WTC11 (cell line): ENCODE data around the gene MAMDC2. TPM values are rescaled to one million over a fixed set of nuclear protein-coding genes. Genes with fewer than 3 reads are reported as not detected.
A peak's percentile ranks its signal among the peaks of the same experiment; 100 is the strongest.

Experiments used
- ATAC-seq: fragments of 200-7000 bp; cut with Tn5 transposase; 2 replicates; pipeline ENCODE4 v1.10.0; 2021; ENCODE audit warnings: mild to moderate bottlenecking, moderate library complexity
- CTCF ChIA-PET: fragments of 300-600 bp; sonication (Branson Sonifier 250); formaldehyde crosslinking; loops from one replicate; lab custom pipeline; 2021; ENCODE audit warnings: antibody characterized with exemption; lab: Charles Lee
- POLR2A ChIA-PET: fragments of 350-600 bp; sonication (Branson Sonifier 250); formaldehyde crosslinking; loops from one replicate; lab custom pipeline; 2021; ENCODE audit warnings: antibody characterized with exemption; lab: Charles Lee
- DNase-seq: peaks from one replicate; pipeline ENCODE4 v3.0.0; 2021; ENCODE audit warnings: low spot score
- H3K27ac Mint-ChIP-seq: 2 replicates; pipeline ENCODE4 v1.8.0; 2021; ENCODE audit warnings: mixed read lengths
- H3K27me3 Mint-ChIP-seq: 2 replicates; pipeline ENCODE4 v1.8.0; 2021; ENCODE audit warnings: low read depth, mild to moderate bottlenecking, moderate library complexity, mixed read lengths
- H3K36me3 Mint-ChIP-seq: 2 replicates; pipeline ENCODE4 v1.8.0; 2021; ENCODE audit warnings: mixed read lengths
- H3K4me1 Mint-ChIP-seq: 2 replicates; pipeline ENCODE4 v1.8.0; 2022; ENCODE audit warnings: mixed read lengths
- H3K4me3 Mint-ChIP-seq: 2 replicates; pipeline ENCODE4 v1.8.0; 2021; ENCODE audit warnings: mild to moderate bottlenecking, moderate library complexity, mixed read lengths
- H3K9me3 Mint-ChIP-seq: 2 replicates; pipeline ENCODE4 v1.8.0; 2021; ENCODE audit warnings: mixed read lengths
- AFF4 ChIP-seq: sonication (generic); formaldehyde crosslinking; IDR thresholded peaks from 2 replicates; pipeline ENCODE4 v1.8.1; 2023; ENCODE audit warnings: mild to moderate bottlenecking, missing genetic modification reagents, borderline replicate concordance
- CBFB ChIP-seq: sonication (generic); formaldehyde crosslinking; IDR thresholded peaks from 2 replicates; pipeline ENCODE4 v1.8.1; 2022; ENCODE audit warnings: mild to moderate bottlenecking, low read depth, missing genetic modification reagents
- CREB1 ChIP-seq: sonication (generic); formaldehyde crosslinking; IDR thresholded peaks from 2 replicates; pipeline ENCODE4 v1.8.0; 2023; ENCODE audit warnings: mild to moderate bottlenecking, missing genetic modification reagents
- ELF4 ChIP-seq: sonication (generic); formaldehyde crosslinking; IDR thresholded peaks from 2 replicates; pipeline ENCODE4 v1.8.1; 2022; ENCODE audit warnings: low read depth, mild to moderate bottlenecking, moderate library complexity, missing genetic modification reagents
- ESRRA ChIP-seq: sonication (generic); formaldehyde crosslinking; IDR thresholded peaks from 2 replicates; pipeline ENCODE4 v1.8.1; 2022; ENCODE audit warnings: mild to moderate bottlenecking, missing genetic modification reagents, borderline replicate concordance
- FOXP1 ChIP-seq: sonication (generic); formaldehyde crosslinking; IDR thresholded peaks from 2 replicates; pipeline ENCODE4 v1.8.0; 2022; ENCODE audit warnings: missing genetic modification reagents, mild to moderate bottlenecking, moderate library complexity, borderline replicate concordance
- JUN ChIP-seq: sonication (generic); formaldehyde crosslinking; IDR thresholded peaks from 2 replicates; pipeline ENCODE4 v1.8.0; 2023; ENCODE audit warnings: mild to moderate bottlenecking, missing genetic modification reagents
- KAT7 ChIP-seq: sonication (generic); formaldehyde crosslinking; IDR thresholded peaks from 2 replicates; pipeline ENCODE4 v1.8.1; 2023; ENCODE audit warnings: missing genetic modification reagents, mild to moderate bottlenecking, borderline replicate concordance
- MLX ChIP-seq: sonication (generic); formaldehyde crosslinking; IDR thresholded peaks from 2 replicates; pipeline ENCODE4 v1.8.1; 2023; ENCODE audit warnings: mild to moderate bottlenecking, missing genetic modification reagents, moderate library complexity
- OVOL2 ChIP-seq: fragments of 250-450 bp; sonication (Bioruptor Pico); IDR thresholded peaks from 2 replicates; pipeline ENCODE4 v1.9.0; 2021; ENCODE audit warnings: mild to moderate bottlenecking, borderline replicate concordance
- PRRX2 ChIP-seq: fragments of 250-450 bp; sonication (Bioruptor Pico); IDR thresholded peaks from 2 replicates; pipeline ENCODE4 v1.8.0; 2021; ENCODE audit warnings: mild to moderate bottlenecking
- ZNF138 ChIP-seq: sonication (generic); formaldehyde crosslinking; conservative IDR thresholded peaks from 2 replicates; pipeline ENCODE4 v1.8.1; 2022; ENCODE audit warnings: mild to moderate bottlenecking, moderate library complexity, missing genetic modification reagents
- ZNF232 ChIP-seq: sonication (generic); formaldehyde crosslinking; IDR thresholded peaks from 2 replicates; pipeline ENCODE4 v1.8.0; 2022; ENCODE audit warnings: mild to moderate bottlenecking, missing genetic modification reagents
- ZNF263 ChIP-seq: sonication (generic); formaldehyde crosslinking; IDR thresholded peaks from 2 replicates; pipeline ENCODE4 v1.8.1; 2022; ENCODE audit warnings: low read depth, mild to moderate bottlenecking, moderate library complexity, missing genetic modification reagents
- ZNF396 ChIP-seq: fragments of 250-450 bp; sonication (Bioruptor Pico); IDR thresholded peaks from 2 replicates; pipeline ENCODE4 v1.8.0; 2021; ENCODE audit warnings: mild to moderate bottlenecking, moderate library complexity, borderline replicate concordance
- total RNA-seq: library from RNA; stranded (reverse); gene quantifications from 3 replicates; pipeline ENCODE4 v1.2.3, GENCODE V29; 2021
- TF ChIP-seq, protein P1 (sequence below): sonication (generic); formaldehyde crosslinking; IDR thresholded peaks from 2 replicates; pipeline ENCODE4 v1.8.0; 2023; ENCODE audit warnings: missing genetic modification reagents
- TF ChIP-seq, protein P2 (sequence below): fragments of 250-450 bp; sonication (Bioruptor Pico); IDR thresholded peaks from 2 replicates; pipeline ENCODE4 v1.9.0; 2021; ENCODE audit warnings: mild to moderate bottlenecking, borderline replicate concordance
- TF ChIP-seq, protein P3 (sequence below): sonication (generic); formaldehyde crosslinking; IDR thresholded peaks from 2 replicates; pipeline ENCODE4 v1.8.1; 2022; ENCODE audit warnings: low read depth, missing genetic modification reagents, borderline replicate concordance
- TF ChIP-seq, protein P4 (sequence below): sonication (generic); formaldehyde crosslinking; IDR thresholded peaks from 2 replicates; pipeline ENCODE4 v1.8.1; 2023; ENCODE audit warnings: mild to moderate bottlenecking, missing genetic modification reagents

Gene MAMDC2
- total RNA-seq, 1 experiment from 2014 or later = 6.0 TPM

GRCh38 chr9:70160686-70161600 is 117.3 kb downstream of the MAMDC2 start:
- no peak overlapping the region for H3K4me3 Mint-ChIP-seq
- no peak for TF ChIP-seq MLX (CRISPR knock-in tag)
- no peak for TF ChIP-seq FOXP1 (CRISPR knock-in tag)
- TF ChIP-seq JUN (CRISPR knock-in tag) = no peak
- no peak for TF ChIP-seq ZNF263 (CRISPR knock-in tag)
- no peak for TF ChIP-seq ESRRA (CRISPR knock-in tag)
- TF ChIP-seq, protein P1, sequence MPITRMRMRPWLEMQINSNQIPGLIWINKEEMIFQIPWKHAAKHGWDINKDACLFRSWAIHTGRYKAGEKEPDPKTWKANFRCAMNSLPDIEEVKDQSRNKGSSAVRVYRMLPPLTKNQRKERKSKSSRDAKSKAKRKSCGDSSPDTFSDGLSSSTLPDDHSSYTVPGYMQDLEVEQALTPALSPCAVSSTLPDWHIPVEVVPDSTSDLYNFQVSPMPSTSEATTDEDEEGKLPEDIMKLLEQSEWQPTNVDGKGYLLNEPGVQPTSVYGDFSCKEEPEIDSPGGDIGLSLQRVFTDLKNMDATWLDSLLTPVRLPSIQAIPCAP (CRISPR knock-in tag) = no peak
- TF ChIP-seq KAT7 = no peak
- TF ChIP-seq ZNF138 (CRISPR knock-in tag) = no peak
- TF ChIP-seq, protein P2, sequence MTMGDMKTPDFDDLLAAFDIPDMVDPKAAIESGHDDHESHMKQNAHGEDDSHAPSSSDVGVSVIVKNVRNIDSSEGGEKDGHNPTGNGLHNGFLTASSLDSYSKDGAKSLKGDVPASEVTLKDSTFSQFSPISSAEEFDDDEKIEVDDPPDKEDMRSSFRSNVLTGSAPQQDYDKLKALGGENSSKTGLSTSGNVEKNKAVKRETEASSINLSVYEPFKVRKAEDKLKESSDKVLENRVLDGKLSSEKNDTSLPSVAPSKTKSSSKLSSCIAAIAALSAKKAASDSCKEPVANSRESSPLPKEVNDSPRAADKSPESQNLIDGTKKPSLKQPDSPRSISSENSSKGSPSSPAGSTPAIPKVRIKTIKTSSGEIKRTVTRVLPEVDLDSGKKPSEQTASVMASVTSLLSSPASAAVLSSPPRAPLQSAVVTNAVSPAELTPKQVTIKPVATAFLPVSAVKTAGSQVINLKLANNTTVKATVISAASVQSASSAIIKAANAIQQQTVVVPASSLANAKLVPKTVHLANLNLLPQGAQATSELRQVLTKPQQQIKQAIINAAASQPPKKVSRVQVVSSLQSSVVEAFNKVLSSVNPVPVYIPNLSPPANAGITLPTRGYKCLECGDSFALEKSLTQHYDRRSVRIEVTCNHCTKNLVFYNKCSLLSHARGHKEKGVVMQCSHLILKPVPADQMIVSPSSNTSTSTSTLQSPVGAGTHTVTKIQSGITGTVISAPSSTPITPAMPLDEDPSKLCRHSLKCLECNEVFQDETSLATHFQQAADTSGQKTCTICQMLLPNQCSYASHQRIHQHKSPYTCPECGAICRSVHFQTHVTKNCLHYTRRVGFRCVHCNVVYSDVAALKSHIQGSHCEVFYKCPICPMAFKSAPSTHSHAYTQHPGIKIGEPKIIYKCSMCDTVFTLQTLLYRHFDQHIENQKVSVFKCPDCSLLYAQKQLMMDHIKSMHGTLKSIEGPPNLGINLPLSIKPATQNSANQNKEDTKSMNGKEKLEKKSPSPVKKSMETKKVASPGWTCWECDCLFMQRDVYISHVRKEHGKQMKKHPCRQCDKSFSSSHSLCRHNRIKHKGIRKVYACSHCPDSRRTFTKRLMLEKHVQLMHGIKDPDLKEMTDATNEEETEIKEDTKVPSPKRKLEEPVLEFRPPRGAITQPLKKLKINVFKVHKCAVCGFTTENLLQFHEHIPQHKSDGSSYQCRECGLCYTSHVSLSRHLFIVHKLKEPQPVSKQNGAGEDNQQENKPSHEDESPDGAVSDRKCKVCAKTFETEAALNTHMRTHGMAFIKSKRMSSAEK = no peak
- TF ChIP-seq CREB1 = no peak
- TF ChIP-seq PRRX2 = no peak
- TF ChIP-seq OVOL2 (CRISPR knock-in tag) = no peak
- TF ChIP-seq, all 79 proteins: peak for 0
- no peak for DNase-seq
- ChIA-PET POLR2A (no interaction called here), CTCF (interaction anchor here (0.9 to 3.8 kb wide), 4 partner anchors 11 to 189 kb away, joined by 3 to 24 read pairs (median 4); no protein-coding TSS in a partner anchor)
- no peaks in the 10 kb centered on the region for H3K9me3 Mint-ChIP-seq
- ATAC-seq = no peak
- no peaks in the 10 kb centered on the region for H3K36me3 Mint-ChIP-seq
- H3K27ac Mint-ChIP-seq = peak overlapping the region; percentile 7
- peaks cover 21% of the 10 kb centered on the region; the same call in 1 of the 2 replicates for H3K4me1 Mint-ChIP-seq
- no peaks in the 10 kb centered on the region for H3K27me3 Mint-ChIP-seq

DNA sequence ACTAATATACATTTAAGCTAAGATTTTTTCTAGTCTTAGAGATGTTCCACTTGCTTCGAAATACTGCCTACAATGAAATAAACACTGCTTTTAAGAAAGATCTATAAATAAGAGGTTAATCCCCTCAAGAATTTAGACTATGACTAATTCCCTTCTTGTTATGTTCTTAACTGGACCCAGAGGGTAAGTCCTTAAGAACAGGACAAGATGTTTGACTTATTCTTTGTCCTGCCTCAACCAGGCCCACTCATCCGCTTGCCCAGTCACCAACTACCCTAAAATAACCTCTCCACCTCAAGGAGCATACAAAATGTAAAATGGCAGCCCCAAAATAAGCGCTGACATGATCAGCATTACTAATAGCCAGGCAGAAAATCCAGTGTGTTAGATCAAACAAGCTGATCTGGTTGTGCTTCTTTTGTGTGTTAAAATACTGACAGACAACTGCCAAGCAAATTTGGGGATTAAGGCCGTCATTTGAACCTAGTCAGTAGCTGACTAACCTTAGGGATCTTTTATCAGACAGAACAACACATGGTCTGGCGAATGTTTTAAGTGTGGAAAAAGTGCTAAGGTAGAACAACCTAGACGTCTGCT is 121.5 kb downstream of the MAMDC2 start:
- ChIA-PET CTCF (interaction anchor here (1.3 kb wide), 1 partner anchor 54 kb away, joined by 4 read pairs; no protein-coding TSS in a partner anchor), POLR2A (no interaction called here)
- no peak for DNase-seq
- Mint-ChIP-seq H3K4me3 (no peak overlapping the region), H3K9me3 (no peaks in the 10 kb centered on the region), H3K4me1 (peaks cover 21% of the 10 kb centered on the region; the same call in 1 of the 2 replicates), H3K36me3 (no peaks in the 10 kb centered on the region), H3K27ac (no peak overlapping the region), H3K27me3 (no peaks in the 10 kb centered on the region)
- ATAC-seq = no peak
- TF ChIP-seq AFF4 (CRISPR knock-in tag) (no peak), ZNF396 (CRISPR knock-in tag) (no peak), CBFB (CRISPR knock-in tag) (no peak), ELF4 (no peak), ZNF232 (no peak)
- TF ChIP-seq, protein P1 (CRISPR knock-in tag) = no peak
- TF ChIP-seq, protein P3, sequence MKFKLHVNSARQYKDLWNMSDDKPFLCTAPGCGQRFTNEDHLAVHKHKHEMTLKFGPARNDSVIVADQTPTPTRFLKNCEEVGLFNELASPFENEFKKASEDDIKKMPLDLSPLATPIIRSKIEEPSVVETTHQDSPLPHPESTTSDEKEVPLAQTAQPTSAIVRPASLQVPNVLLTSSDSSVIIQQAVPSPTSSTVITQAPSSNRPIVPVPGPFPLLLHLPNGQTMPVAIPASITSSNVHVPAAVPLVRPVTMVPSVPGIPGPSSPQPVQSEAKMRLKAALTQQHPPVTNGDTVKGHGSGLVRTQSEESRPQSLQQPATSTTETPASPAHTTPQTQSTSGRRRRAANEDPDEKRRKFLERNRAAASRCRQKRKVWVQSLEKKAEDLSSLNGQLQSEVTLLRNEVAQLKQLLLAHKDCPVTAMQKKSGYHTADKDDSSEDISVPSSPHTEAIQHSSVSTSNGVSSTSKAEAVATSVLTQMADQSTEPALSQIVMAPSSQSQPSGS (CRISPR knock-in tag) = no peak
- TF ChIP-seq, protein P4, sequence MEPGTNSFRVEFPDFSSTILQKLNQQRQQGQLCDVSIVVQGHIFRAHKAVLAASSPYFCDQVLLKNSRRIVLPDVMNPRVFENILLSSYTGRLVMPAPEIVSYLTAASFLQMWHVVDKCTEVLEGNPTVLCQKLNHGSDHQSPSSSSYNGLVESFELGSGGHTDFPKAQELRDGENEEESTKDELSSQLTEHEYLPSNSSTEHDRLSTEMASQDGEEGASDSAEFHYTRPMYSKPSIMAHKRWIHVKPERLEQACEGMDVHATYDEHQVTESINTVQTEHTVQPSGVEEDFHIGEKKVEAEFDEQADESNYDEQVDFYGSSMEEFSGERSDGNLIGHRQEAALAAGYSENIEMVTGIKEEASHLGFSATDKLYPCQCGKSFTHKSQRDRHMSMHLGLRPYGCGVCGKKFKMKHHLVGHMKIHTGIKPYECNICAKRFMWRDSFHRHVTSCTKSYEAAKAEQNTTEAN = no peak
